Measurements from ENCODE around the gene GNAI3.

DNA sequence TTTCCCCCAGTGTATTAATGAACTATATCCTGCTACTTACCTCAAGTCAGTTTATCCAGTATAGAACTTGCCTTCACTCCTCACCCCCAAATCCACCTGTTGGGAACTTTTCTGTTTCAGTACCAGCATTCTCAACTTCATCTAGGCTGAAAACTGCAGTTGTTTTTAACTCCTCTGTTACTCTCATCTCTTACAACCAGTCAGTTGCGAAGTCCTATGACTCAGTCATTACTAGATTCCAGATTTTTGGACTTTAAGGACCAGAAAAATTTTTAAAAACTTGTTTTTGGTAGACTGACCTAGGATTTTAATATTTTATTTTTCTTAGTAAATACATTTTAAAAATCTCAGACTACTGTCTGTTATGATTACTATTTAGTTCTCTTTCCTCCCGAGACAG, 8.1 kb downstream of the GNAI3 start:
- no peak for TF ChIP-seq ZNF560 (tag by site-specific recombination; IDR thresholded peaks at IDR 0.05; ENCODE audit: borderline replicate concordance)
- no peak for TF ChIP-seq ZBTB21 (tag by site-specific recombination; IDR thresholded peaks at IDR 0.05)
- no peak for TF ChIP-seq ZNF274 (IDR thresholded peaks at IDR 0.05; ENCODE audit: low read length)
- TF ChIP-seq ZNF274 (tag by site-specific recombination; IDR thresholded peaks at IDR 0.05; ENCODE audit: borderline replicate concordance), result no peak
- TF ChIP-seq, protein P1, sequence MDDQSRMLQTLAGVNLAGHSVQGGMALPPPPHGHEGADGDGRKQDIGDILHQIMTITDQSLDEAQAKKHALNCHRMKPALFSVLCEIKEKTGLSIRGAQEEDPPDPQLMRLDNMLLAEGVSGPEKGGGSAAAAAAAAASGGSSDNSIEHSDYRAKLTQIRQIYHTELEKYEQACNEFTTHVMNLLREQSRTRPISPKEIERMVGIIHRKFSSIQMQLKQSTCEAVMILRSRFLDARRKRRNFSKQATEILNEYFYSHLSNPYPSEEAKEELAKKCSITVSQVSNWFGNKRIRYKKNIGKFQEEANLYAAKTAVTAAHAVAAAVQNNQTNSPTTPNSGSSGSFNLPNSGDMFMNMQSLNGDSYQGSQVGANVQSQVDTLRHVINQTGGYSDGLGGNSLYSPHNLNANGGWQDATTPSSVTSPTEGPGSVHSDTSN (CRISPR knock-in tag; IDR thresholded peaks at IDR 0.05), result no peak
- TF ChIP-seq, protein P2, sequence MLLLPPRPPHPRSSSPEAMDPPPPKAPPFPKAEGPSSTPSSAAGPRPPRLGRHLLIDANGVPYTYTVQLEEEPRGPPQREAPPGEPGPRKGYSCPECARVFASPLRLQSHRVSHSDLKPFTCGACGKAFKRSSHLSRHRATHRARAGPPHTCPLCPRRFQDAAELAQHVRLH (tag by site-specific recombination; IDR thresholded peaks at IDR 0.05), result no peak
- TF ChIP-seq, protein P3, sequence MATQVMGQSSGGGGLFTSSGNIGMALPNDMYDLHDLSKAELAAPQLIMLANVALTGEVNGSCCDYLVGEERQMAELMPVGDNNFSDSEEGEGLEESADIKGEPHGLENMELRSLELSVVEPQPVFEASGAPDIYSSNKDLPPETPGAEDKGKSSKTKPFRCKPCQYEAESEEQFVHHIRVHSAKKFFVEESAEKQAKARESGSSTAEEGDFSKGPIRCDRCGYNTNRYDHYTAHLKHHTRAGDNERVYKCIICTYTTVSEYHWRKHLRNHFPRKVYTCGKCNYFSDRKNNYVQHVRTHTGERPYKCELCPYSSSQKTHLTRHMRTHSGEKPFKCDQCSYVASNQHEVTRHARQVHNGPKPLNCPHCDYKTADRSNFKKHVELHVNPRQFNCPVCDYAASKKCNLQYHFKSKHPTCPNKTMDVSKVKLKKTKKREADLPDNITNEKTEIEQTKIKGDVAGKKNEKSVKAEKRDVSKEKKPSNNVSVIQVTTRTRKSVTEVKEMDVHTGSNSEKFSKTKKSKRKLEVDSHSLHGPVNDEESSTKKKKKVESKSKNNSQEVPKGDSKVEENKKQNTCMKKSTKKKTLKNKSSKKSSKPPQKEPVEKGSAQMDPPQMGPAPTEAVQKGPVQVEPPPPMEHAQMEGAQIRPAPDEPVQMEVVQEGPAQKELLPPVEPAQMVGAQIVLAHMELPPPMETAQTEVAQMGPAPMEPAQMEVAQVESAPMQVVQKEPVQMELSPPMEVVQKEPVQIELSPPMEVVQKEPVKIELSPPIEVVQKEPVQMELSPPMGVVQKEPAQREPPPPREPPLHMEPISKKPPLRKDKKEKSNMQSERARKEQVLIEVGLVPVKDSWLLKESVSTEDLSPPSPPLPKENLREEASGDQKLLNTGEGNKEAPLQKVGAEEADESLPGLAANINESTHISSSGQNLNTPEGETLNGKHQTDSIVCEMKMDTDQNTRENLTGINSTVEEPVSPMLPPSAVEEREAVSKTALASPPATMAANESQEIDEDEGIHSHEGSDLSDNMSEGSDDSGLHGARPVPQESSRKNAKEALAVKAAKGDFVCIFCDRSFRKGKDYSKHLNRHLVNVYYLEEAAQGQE (tag by site-specific recombination; IDR thresholded peaks at IDR 0.05), result no peak
- TF ChIP-seq, protein P4, sequence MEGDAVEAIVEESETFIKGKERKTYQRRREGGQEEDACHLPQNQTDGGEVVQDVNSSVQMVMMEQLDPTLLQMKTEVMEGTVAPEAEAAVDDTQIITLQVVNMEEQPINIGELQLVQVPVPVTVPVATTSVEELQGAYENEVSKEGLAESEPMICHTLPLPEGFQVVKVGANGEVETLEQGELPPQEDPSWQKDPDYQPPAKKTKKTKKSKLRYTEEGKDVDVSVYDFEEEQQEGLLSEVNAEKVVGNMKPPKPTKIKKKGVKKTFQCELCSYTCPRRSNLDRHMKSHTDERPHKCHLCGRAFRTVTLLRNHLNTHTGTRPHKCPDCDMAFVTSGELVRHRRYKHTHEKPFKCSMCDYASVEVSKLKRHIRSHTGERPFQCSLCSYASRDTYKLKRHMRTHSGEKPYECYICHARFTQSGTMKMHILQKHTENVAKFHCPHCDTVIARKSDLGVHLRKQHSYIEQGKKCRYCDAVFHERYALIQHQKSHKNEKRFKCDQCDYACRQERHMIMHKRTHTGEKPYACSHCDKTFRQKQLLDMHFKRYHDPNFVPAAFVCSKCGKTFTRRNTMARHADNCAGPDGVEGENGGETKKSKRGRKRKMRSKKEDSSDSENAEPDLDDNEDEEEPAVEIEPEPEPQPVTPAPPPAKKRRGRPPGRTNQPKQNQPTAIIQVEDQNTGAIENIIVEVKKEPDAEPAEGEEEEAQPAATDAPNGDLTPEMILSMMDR (tag by site-specific recombination; IDR thresholded peaks at IDR 0.05), result no peak
- TF ChIP-seq, protein P5, sequence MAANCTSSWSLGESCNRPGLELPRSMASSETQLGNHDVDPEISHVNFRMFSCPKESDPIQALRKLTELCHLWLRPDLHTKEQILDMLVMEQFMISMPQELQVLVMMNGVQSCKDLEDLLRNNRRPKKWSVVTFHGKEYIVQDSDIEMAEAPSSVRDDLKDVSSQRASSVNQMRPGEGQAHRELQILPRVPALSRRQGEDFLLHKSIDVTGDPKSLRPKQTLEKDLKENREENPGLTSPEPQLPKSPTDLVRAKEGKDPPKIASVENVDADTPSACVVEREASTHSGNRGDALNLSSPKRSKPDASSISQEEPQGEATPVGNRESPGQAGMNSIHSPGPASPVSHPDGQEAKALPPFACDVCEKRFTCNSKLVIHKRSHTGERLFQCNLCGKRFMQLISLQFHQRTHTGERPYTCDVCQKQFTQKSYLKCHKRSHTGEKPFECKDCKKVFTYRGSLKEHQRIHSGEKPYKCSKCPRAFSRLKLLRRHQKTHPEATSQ (tag by site-specific recombination; IDR thresholded peaks at IDR 0.05), result no peak
- TF ChIP-seq SETDB1 (IDR thresholded peaks at IDR 0.05; ENCODE audit: insufficient read length, low read length), result no peak
- TF ChIP-seq ZNF23 (tag by site-specific recombination; IDR thresholded peaks at IDR 0.05; ENCODE audit: borderline replicate concordance), result no peak
- TF ChIP-seq MEIS1 (CRISPR knock-in tag; IDR thresholded peaks at IDR 0.05; ENCODE audit: borderline replicate concordance), result no peak
- TF ChIP-seq YY2 (tag by site-specific recombination; IDR thresholded peaks at IDR 0.05), result no peak
- TF ChIP-seq, protein P6, sequence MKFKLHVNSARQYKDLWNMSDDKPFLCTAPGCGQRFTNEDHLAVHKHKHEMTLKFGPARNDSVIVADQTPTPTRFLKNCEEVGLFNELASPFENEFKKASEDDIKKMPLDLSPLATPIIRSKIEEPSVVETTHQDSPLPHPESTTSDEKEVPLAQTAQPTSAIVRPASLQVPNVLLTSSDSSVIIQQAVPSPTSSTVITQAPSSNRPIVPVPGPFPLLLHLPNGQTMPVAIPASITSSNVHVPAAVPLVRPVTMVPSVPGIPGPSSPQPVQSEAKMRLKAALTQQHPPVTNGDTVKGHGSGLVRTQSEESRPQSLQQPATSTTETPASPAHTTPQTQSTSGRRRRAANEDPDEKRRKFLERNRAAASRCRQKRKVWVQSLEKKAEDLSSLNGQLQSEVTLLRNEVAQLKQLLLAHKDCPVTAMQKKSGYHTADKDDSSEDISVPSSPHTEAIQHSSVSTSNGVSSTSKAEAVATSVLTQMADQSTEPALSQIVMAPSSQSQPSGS (tag by site-specific recombination; IDR thresholded peaks at IDR 0.05; ENCODE audit: low read depth), result no peak
